ENCODE results near the gene XRCC3.

XRCC3 gene

DNA sequence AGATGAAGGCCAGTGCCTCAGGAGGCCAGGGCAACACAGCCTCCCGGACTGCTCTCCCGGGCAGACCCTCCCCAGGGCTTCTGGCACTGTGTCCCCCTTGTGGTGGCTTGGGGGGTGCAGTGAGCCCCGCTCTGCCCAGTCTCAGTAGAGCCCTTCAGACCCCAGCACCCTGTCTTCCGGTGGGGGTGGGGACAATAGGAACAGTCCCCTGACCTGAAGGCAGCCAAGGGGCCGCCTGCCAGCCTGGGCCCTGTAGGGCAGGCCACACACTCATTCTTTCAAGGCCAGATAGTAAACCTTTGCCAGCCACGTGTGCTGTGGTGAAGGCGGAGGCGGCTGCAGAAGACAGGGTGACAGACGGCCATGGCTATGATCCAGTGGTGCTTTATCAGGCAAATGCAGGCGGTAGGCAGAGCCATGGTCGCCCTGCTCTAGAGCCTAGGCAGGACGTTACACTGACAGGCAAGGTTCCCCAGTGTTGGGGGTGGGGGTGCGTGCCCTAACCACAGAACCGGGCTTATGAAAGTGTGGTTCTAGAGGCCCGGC lies 15.3 kb upstream of the XRCC3 start:
- TF ChIP-seq, protein P1, sequence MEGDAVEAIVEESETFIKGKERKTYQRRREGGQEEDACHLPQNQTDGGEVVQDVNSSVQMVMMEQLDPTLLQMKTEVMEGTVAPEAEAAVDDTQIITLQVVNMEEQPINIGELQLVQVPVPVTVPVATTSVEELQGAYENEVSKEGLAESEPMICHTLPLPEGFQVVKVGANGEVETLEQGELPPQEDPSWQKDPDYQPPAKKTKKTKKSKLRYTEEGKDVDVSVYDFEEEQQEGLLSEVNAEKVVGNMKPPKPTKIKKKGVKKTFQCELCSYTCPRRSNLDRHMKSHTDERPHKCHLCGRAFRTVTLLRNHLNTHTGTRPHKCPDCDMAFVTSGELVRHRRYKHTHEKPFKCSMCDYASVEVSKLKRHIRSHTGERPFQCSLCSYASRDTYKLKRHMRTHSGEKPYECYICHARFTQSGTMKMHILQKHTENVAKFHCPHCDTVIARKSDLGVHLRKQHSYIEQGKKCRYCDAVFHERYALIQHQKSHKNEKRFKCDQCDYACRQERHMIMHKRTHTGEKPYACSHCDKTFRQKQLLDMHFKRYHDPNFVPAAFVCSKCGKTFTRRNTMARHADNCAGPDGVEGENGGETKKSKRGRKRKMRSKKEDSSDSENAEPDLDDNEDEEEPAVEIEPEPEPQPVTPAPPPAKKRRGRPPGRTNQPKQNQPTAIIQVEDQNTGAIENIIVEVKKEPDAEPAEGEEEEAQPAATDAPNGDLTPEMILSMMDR (conservative IDR thresholded peaks at IDR 0.05) = no peak
- peak; percentile 29; the same call in 1 of the 2 replicates for TF ChIP-seq ZFX (IDR thresholded peaks at IDR 0.05)
- H3K27ac ChIP-seq = peak overlapping the region; percentile 96

DNA sequence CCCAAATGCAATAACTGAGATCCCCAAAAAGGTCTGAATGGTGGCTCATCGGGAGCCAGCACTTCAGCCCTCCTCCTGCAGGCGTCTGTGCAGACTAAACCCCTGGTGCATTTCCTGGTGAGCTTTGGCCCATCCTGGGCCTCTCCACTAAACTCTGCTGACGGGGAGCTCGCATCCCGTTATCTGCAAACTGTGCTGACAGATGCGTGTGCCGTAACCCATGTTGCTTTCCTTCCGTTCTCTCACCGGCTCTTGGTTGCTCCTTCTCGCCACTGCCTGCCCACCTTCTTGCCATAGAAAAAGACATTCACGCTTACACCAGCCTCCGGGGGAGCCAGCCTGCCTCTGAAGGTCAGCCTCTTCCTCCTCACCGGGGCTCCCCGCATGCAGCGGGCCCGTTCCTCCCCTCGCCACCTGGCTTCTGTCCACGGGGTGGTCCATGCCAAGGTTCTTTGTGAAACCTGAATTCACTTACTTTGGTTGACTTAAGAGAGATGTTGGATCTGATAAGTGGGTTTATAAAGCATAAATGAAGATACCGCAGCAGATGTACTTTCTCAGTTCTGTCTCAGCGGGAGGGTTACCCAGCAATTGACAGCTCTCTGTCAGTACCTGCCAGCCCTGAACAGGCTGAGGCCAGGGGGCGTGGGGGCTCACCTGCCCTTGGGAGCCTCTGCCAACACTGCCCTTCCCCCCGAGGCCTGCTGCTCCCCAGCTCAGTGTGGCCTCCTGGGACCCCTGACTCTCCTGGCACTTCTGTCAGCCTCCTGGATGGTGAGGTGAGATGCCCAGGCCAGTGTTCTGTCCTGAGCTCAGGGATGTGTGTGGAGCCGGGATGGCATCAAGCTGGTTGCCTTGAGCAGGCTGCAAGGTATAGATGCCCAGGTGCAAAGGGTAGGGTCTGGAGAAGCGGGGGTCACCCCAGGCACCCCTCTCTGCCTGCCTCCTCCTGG lies 14.5 kb upstream of the XRCC3 start:
- peak overlapping the region; percentile 96 for H3K27ac ChIP-seq
- no peak for TF ChIP-seq ZFX (IDR thresholded peaks at IDR 0.05)
- TF ChIP-seq, protein P1 (conservative IDR thresholded peaks at IDR 0.05) = no peak

DNA sequence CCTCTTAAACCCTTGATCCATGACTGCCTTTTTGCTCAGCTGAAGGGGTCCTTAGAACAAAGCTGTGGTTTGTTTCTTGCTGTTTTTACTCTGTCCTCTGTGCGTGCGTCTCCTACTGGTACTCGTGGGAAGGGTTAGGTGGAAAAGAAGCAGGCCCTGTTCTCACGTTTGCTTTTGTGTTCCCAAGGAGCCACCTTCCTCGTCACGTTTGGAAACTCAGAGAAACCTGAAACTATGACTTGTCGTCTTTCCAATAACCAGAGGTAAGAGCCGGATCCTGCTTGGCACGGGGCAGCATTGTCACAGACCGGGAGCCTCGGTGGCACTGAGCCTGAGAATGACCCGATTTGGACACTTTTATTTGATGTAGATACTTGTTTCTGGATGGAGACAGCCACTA lies 13.5 kb upstream of the XRCC3 start:
- TF ChIP-seq, protein P1 (conservative IDR thresholded peaks at IDR 0.05) = peak; percentile 65
- TF ChIP-seq ZFX (IDR thresholded peaks at IDR 0.05) = no peak
- H3K27ac ChIP-seq = peak overlapping the region; percentile 96

DNA sequence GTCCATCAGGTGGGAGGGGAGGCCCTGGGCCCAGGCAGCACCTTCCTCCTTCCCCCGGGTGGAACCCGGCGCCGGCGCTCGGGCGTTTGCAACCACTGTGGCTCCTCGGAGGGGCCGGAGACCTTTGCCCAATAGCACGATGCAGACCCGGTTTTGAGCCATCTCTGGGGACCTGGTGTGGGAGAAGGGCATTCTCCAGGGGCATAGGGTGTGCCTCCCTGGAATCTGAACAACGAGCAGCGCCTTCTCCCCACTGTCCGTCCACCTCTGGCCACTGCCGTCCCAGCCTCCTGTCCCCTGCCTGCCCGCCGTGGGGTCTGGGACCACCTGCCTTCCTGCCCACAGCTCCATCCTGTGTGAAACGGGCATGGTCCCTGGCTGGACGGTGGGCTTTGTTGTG lies 12.9 kb upstream of the XRCC3 start:
- TF ChIP-seq, protein P1 (conservative IDR thresholded peaks at IDR 0.05) = no peak
- TF ChIP-seq ZFX (IDR thresholded peaks at IDR 0.05) = no peak
- H3K27ac ChIP-seq = peak overlapping the region; percentile 96

DNA sequence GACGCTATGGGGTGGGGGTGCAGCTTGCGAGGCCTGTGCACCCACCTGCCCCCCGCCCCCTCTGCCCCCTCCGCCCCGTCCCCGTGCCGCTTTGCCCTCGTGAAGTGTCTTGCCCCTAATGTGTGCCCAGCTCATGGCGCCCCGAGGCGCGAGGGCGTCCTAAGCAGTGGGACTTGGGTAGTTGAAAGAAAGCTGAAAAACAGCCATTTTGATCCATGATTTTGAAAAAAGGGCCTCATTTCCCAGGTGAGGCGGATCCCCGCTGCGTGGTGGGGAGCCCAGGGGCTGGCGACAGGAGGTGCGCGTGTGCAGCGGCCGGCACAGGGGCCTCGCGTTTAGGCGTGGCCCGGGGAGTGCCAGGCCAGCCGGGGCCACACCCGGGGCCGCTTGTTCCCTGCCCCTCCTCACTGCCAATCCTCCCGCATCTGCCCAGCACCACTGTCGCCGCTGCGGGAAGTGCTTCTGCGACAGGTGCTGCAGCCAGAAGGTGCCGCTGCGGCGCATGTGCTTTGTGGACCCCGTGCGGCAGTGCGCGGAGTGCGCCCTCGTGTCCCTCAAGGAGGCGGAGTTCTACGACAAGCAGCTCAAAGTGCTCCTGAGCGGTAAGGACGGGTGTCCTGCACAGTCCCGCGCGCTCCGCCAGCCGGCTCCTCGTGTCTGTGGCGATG lies 12.2 kb upstream of the XRCC3 start:
- no peak for TF ChIP-seq ZFX (IDR thresholded peaks at IDR 0.05)
- TF ChIP-seq, protein P1 (conservative IDR thresholded peaks at IDR 0.05) = no peak
- peak overlapping the region; percentile 96 for H3K27ac ChIP-seq

- H3K27ac ChIP-seq = peak overlapping the region; percentile 96
- TF ChIP-seq ZFX (IDR thresholded peaks at IDR 0.05) = no peak
- TF ChIP-seq, protein P1 (conservative IDR thresholded peaks at IDR 0.05) = no peak
Observed at GRCh38 chr14:103726474-103726873, 11.2 kb upstream of the XRCC3 start.
